ENCODE data around the gene GRAMD4.

GRAMD4 gene

GRCh38 chr22:46579751-46580449 is 40.3 kb upstream of the GRAMD4 start:
- Mint-ChIP-seq H3K4me1 (ENCODE audit: low read depth) (peaks cover 46% of the 10 kb centered on the region), H3K27me3 (ENCODE audit: low read depth) (no peaks in the 10 kb centered on the region), H3K4me3 (no peak overlapping the region), H3K36me3 (ENCODE audit: low read depth) (no peaks in the 10 kb centered on the region), H3K27ac (no peak overlapping the region), H3K9me3 (no peaks in the 10 kb centered on the region)

- Mint-ChIP-seq H3K4me3 (no peak overlapping the region), H3K36me3 (ENCODE audit: low read depth) (no peaks in the 10 kb centered on the region), H3K9me3 (no peaks in the 10 kb centered on the region), H3K4me1 (ENCODE audit: low read depth) (peaks cover 38% of the 10 kb centered on the region), H3K27me3 (ENCODE audit: low read depth) (no peaks in the 10 kb centered on the region), H3K27ac (no peak overlapping the region)
These were observed 39.1 kb upstream of the GRAMD4 start for GRCh38 chr22:46580940-46581537.

- peaks cover 35% of the 10 kb centered on the region for H3K4me1 Mint-ChIP-seq (ENCODE audit: low read depth)
- H3K4me3 Mint-ChIP-seq = no peak overlapping the region
- H3K27me3 Mint-ChIP-seq (ENCODE audit: low read depth) = no peaks in the 10 kb centered on the region
- H3K27ac Mint-ChIP-seq = no peak overlapping the region
- H3K36me3 Mint-ChIP-seq (ENCODE audit: low read depth) = no peaks in the 10 kb centered on the region
- H3K9me3 Mint-ChIP-seq = no peaks in the 10 kb centered on the region
These were observed 38.5 kb upstream of the GRAMD4 start for GRCh38 chr22:46581538-46582244.

- Mint-ChIP-seq H3K27ac (no peak overlapping the region), H3K4me3 (no peak overlapping the region), H3K4me1 (ENCODE audit: low read depth) (peaks cover 41% of the 10 kb centered on the region)
These were observed 37.8 kb upstream of the GRAMD4 start for GRCh38 chr22:46582281-46582933.

GRCh38 chr22:46583571-46583970 is 36.6 kb upstream of the GRAMD4 start:
- Mint-ChIP-seq H3K4me1 (ENCODE audit: low read depth) (peaks cover 39% of the 10 kb centered on the region), H3K36me3 (ENCODE audit: low read depth) (no peaks in the 10 kb centered on the region), H3K9me3 (no peaks in the 10 kb centered on the region), H3K27me3 (ENCODE audit: low read depth) (no peaks in the 10 kb centered on the region), H3K27ac (no peak overlapping the region), H3K4me3 (no peak overlapping the region)

More at GRCh38 chr22:46582281-46582933, 37.8 kb upstream of the GRAMD4 start:
- H3K36me3 Mint-ChIP-seq (ENCODE audit: low read depth) = no peaks in the 10 kb centered on the region
- no peaks in the 10 kb centered on the region for H3K27me3 Mint-ChIP-seq (ENCODE audit: low read depth)
- no peaks in the 10 kb centered on the region for H3K9me3 Mint-ChIP-seq

- no peaks in the 10 kb centered on the region for H3K9me3 Mint-ChIP-seq
- no peak overlapping the region for H3K27ac Mint-ChIP-seq
- no peak overlapping the region for H3K4me3 Mint-ChIP-seq
- no peaks in the 10 kb centered on the region for H3K36me3 Mint-ChIP-seq (ENCODE audit: low read depth)
- no peaks in the 10 kb centered on the region for H3K27me3 Mint-ChIP-seq (ENCODE audit: low read depth)
- H3K4me1 Mint-ChIP-seq (ENCODE audit: low read depth) = peaks cover 33% of the 10 kb centered on the region
These were observed 35.9 kb upstream of the GRAMD4 start for GRCh38 chr22:46584081-46584921.

GRCh38 chr22:46585340-46586122 is 34.7 kb upstream of the GRAMD4 start:
- no peaks in the 10 kb centered on the region for H3K9me3 Mint-ChIP-seq
- peaks cover 26% of the 10 kb centered on the region for H3K4me1 Mint-ChIP-seq (ENCODE audit: low read depth)
- no peaks in the 10 kb centered on the region for H3K27me3 Mint-ChIP-seq (ENCODE audit: low read depth)
- no peaks in the 10 kb centered on the region for H3K36me3 Mint-ChIP-seq (ENCODE audit: low read depth)
- H3K27ac Mint-ChIP-seq = peak overlapping the region; percentile 34
- H3K4me3 Mint-ChIP-seq = no peak overlapping the region

GRCh38 chr22:46586123-46586519 is 34.1 kb upstream of the GRAMD4 start:
- no peaks in the 10 kb centered on the region for H3K27me3 Mint-ChIP-seq (ENCODE audit: low read depth)
- H3K4me1 Mint-ChIP-seq (ENCODE audit: low read depth) = peaks cover 25% of the 10 kb centered on the region
- H3K27ac Mint-ChIP-seq = no peak overlapping the region
- no peaks in the 10 kb centered on the region for H3K36me3 Mint-ChIP-seq (ENCODE audit: low read depth)
- no peak overlapping the region for H3K4me3 Mint-ChIP-seq
- no peaks in the 10 kb centered on the region for H3K9me3 Mint-ChIP-seq

GRCh38 chr22:46586531-46587011 is 33.6 kb upstream of the GRAMD4 start:
- Mint-ChIP-seq H3K4me3 (peak overlapping the region; percentile 82), H3K9me3 (no peaks in the 10 kb centered on the region), H3K27me3 (ENCODE audit: low read depth) (no peaks in the 10 kb centered on the region), H3K4me1 (ENCODE audit: low read depth) (peaks cover 21% of the 10 kb centered on the region), H3K27ac (no peak overlapping the region), H3K36me3 (ENCODE audit: low read depth) (no peaks in the 10 kb centered on the region)

GRCh38 chr22:46587061-46587460 is 33.1 kb upstream of the GRAMD4 start:
- Mint-ChIP-seq H3K27me3 (ENCODE audit: low read depth) (no peaks in the 10 kb centered on the region), H3K36me3 (ENCODE audit: low read depth) (no peaks in the 10 kb centered on the region), H3K9me3 (no peaks in the 10 kb centered on the region), H3K4me1 (ENCODE audit: low read depth) (peaks cover 22% of the 10 kb centered on the region), H3K4me3 (peak overlapping the region; percentile 82), H3K27ac (peak overlapping the region; percentile 77)

- no peaks in the 10 kb centered on the region for H3K36me3 Mint-ChIP-seq (ENCODE audit: low read depth)
- peak overlapping the region; percentile 77 for H3K27ac Mint-ChIP-seq
- peaks cover 28% of the 10 kb centered on the region for H3K4me1 Mint-ChIP-seq (ENCODE audit: low read depth)
- H3K9me3 Mint-ChIP-seq = no peaks in the 10 kb centered on the region
- peak overlapping the region; percentile 82 for H3K4me3 Mint-ChIP-seq
- no peaks in the 10 kb centered on the region for H3K27me3 Mint-ChIP-seq (ENCODE audit: low read depth)
These were observed 32.5 kb upstream of the GRAMD4 start for GRCh38 chr22:46587492-46588278.

- Mint-ChIP-seq H3K36me3 (ENCODE audit: low read depth) (no peaks in the 10 kb centered on the region), H3K27ac (peak overlapping the region; percentile 52), H3K4me1 (ENCODE audit: low read depth) (peaks cover 31% of the 10 kb centered on the region), H3K4me3 (peak overlapping the region; percentile 21), H3K27me3 (ENCODE audit: low read depth) (no peaks in the 10 kb centered on the region), H3K9me3 (no peaks in the 10 kb centered on the region)
These were observed 31.7 kb upstream of the GRAMD4 start for GRCh38 chr22:46588279-46589140.
